Activated B cell treated with CpG ODN at 0.5 μM for 24 hours (primary cell): ENCODE results near the gene MMP14. TPM values are rescaled to one million over a fixed set of nuclear protein-coding genes. Genes with fewer than 3 reads are reported as not detected.
"Not testable (repeated sequence)": the region's sequence is repeated elsewhere in the genome, so short reads cannot be mapped to it uniquely, and the experiment has no call there.

Experiments
- ATAC-seq: fragments of 200-7000 bp; cut with Tn5 transposase; one replicate; pipeline ENCODE4 v1.10.0; 2021; ENCODE audit warnings: low read depth, mild to moderate bottlenecking, moderate library complexity
- CTCF ChIA-PET: fragments of 350-600 bp; sonication (Branson Sonifier 250); formaldehyde crosslinking; loops from one replicate; lab custom pipeline; 2021; ENCODE audit warnings: antibody characterized with exemption; lab: Charles Lee
- POLR2A ChIA-PET: fragments of 350-600 bp; sonication (Branson Sonifier 250); formaldehyde crosslinking; loops from one replicate; lab custom pipeline; 2021; ENCODE audit warnings: antibody characterized with exemption; lab: Charles Lee
- DNase-seq: peaks from one replicate; pipeline ENCODE4 v3.0.0; 2022
- H3K27ac Mint-ChIP-seq: one replicate; pipeline ENCODE4 v1.8.0; 2020; ENCODE audit warnings: mixed read lengths
- H3K27me3 Mint-ChIP-seq: one replicate; pipeline ENCODE4 v1.8.0; 2021; ENCODE audit warnings: mixed read lengths
- H3K36me3 Mint-ChIP-seq: one replicate; pipeline ENCODE4 v1.8.0; 2021; ENCODE audit warnings: low read depth, mixed read lengths
- H3K4me1 Mint-ChIP-seq: one replicate; pipeline ENCODE4 v1.8.0; 2021; ENCODE audit warnings: mixed read lengths
- H3K4me3 Mint-ChIP-seq: one replicate; pipeline ENCODE4 v1.8.0; 2020; ENCODE audit warnings: mild to moderate bottlenecking, mixed read lengths
- H3K9me3 Mint-ChIP-seq: one replicate; pipeline ENCODE4 v1.8.0; 2020; ENCODE audit warnings: mixed read lengths
- CTCF ChIP-seq: fragments of 200-600 bp; IDR thresholded peaks from one replicate; pipeline ENCODE4 v1.8.0; 2022; ENCODE audit warnings: antibody characterized with exemption, mild to moderate bottlenecking
- intact Hi-C: fragments of 100-400 bp; cut with micrococcal nuclease; formaldehyde crosslinking; loops from one replicate; pipeline ENCODE4 v1.15.1; 2024
- total RNA-seq: library from RNA; stranded (reverse); gene quantifications from 2 replicates; pipeline ENCODE4 v1.2.3, GENCODE V29; 2022

Gene MMP14
- total RNA-seq, 1 donor from 2014 or later, result 4.1 TPM

- POLR2A ChIA-PET, result interaction anchor here (0.7 to 5.1 kb wide), 7 partner anchors 12 to 242 kb away, joined by 4 to 73 read pairs (median 32); partner anchors contain the start of genes OXA1L and SLC7A7
- CTCF ChIA-PET, result interaction anchor here (0.8 to 3.7 kb wide), 3 partner anchors 28 to 268 kb away, joined by 4 to 64 read pairs (median 15); no protein-coding TSS in a partner anchor
- H3K4me3 Mint-ChIP-seq, result peak overlapping the region; percentile 53
- intact Hi-C loops, result loop anchor here (5.0 kb wide), 1 partner anchor 62 kb away; no protein-coding TSS in a partner anchor
- H3K36me3 Mint-ChIP-seq, result peaks cover 4% of the 10 kb centered on the region
- no peaks in the 10 kb centered on the region for H3K27me3 Mint-ChIP-seq
- peaks cover 49% of the 10 kb centered on the region for H3K4me1 Mint-ChIP-seq
- peak overlapping the region; percentile 59 for H3K27ac Mint-ChIP-seq
- DNase-seq (no peak), ATAC-seq (no peak)
- TF ChIP-seq CTCF, result no peak
- no peaks in the 10 kb centered on the region for H3K9me3 Mint-ChIP-seq
Observed at GRCh38 chr14:22824711-22825359, 11.6 kb upstream of the MMP14 start.

GRCh38 chr14:22829076-22829660 is 7.2 kb upstream of the MMP14 start:
- H3K4me1 Mint-ChIP-seq, result peaks cover 34% of the 10 kb centered on the region
- H3K27me3 Mint-ChIP-seq, H3K9me3 Mint-ChIP-seq, DNase-seq, ATAC-seq: not testable (repeated sequence)
- H3K36me3 Mint-ChIP-seq, result peaks cover 36% of the 10 kb centered on the region
- CTCF ChIA-PET, result interaction anchor here (0.9 to 2.6 kb wide), 3 partner anchors 20 to 259 kb away, joined by 3 to 13 read pairs (median 10); no protein-coding TSS in a partner anchor
- H3K27ac Mint-ChIP-seq, result peak overlapping the region; percentile 97
- peak overlapping the region; percentile 93 for H3K4me3 Mint-ChIP-seq
- intact Hi-C loops, result loop anchor here (1.0 kb wide), 4 partner anchors 8 to 273 kb away; partner anchors contain the start of genes LRP10 and OXA1L
- POLR2A ChIA-PET, result interaction anchor here (0.7 to 3.6 kb wide), 8 partner anchors 9 to 79 kb away, joined by 3 to 29 read pairs (median 10); partner anchors contain the start of gene OXA1L

GRCh38 chr14:22829661-22830442 is 6.5 kb upstream of the MMP14 start, which contains the start of gene MRPL52:
Gene MRPL52, plus strand, starts transcription at chr14:22829887. Its CDS starts 26 bp downstream, at chr14:22829913.
- CTCF ChIA-PET, result interaction anchor here (1.1 to 2.6 kb wide), 7 partner anchors 23 to 273 kb away, joined by 3 to 10 read pairs (median 4); partner anchors contain the start of gene OXA1L
- POLR2A ChIA-PET, result interaction anchor here (0.5 to 3.6 kb wide), 17 partner anchors 9 to 177 kb away, joined by 3 to 29 read pairs (median 6); partner anchors contain the start of genes LRP10, OXA1L and PRMT5
- Mint-ChIP-seq H3K4me3 (peak within 1 kb of the TSS; percentile 93), H3K27me3 (no peaks in the 10 kb centered on the region), H3K36me3 (peaks cover 43% of the 10 kb centered on the region), H3K4me1 (peaks cover 27% of the 10 kb centered on the region), H3K27ac (peak within 1 kb of the TSS; percentile 97), H3K9me3 (no peaks in the 10 kb centered on the region)
- intact Hi-C loops, result loop anchor here (1.0 kb wide), 4 partner anchors 7 to 274 kb away; partner anchors contain the start of genes LRP10 and OXA1L
- TF ChIP-seq CTCF, result no peak
- ATAC-seq (peak; percentile 94), DNase-seq (peak; percentile 76)

- no peak for TF ChIP-seq CTCF
- DNase-seq, result no peak
- Mint-ChIP-seq H3K27ac (peak overlapping the region; percentile 97), H3K9me3 (no peaks in the 10 kb centered on the region), H3K27me3 (no peaks in the 10 kb centered on the region), H3K4me3 (peak overlapping the region; percentile 93), H3K36me3 (peaks cover 49% of the 10 kb centered on the region), H3K4me1 (peaks cover 23% of the 10 kb centered on the region)
- peak; percentile 13 for ATAC-seq
- ChIA-PET POLR2A (interaction anchor here (0.5 to 3.6 kb wide), 16 partner anchors 9 to 177 kb away, joined by 3 to 29 read pairs (median 8); partner anchors contain the start of genes LRP10, OXA1L and PRMT5), CTCF (interaction anchor here (1.1 to 2.6 kb wide), 7 partner anchors 23 to 274 kb away, joined by 3 to 10 read pairs (median 4); partner anchors contain the start of gene OXA1L)
- intact Hi-C loops, result no loop called here
Observed at GRCh38 chr14:22830443-22831010, 5.9 kb upstream of the MMP14 start.
